ENCODE measurements around the gene HMGB1. TPM values are rescaled to one million over a fixed set of nuclear protein-coding genes. Genes with fewer than 3 reads are reported as not detected.
"Not testable (repeated sequence)": the region's sequence is repeated elsewhere in the genome, so short reads cannot be mapped to it uniquely, and the experiment has no call there.

Gene HMGB1
- polyA plus RNA-seq, 4 donors = 782 to 933 (median 847) TPM

DNA sequence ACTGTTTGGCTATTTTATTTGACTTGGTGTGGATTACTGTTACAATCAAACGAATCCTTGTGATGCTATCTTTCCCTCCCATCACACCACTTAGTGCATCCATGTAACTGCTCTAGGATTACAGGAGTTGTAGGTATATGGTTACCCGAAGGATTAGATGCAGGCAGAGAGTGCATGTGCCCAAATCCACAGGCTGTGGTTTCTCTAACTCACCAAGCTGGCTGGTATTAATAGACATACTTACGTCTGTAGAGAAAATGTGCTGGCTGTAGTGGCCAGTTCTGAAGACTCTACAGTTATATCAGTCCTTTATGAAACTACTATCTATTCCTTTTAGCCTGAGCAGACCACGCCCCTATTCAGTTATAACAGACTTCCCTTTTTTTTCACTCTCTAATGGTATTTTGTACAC lies 1.1 kb upstream of the HMGB1 start:
- no peak for DNase-seq (ENCODE audit: low read depth in 4 of 4, low spot score in 3 of 4)

DNA sequence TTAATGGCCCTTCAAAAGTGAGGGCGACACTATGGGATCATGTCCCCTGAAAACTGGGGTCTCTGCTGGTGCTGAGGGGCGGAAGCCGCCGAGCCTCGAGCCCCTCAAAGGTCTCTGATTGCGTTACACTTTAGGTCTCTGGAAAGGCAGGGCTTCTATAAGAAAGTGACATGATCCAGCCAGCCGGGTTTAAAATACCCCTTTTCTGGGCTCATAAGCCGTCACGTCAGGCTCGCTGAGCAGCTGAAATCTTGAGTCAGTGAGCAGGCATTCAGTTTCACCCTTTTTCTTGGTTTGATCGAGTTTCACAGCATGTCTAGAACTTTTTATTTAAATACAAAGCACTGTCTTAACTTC lies 600 bp upstream of the HMGB1 start:
- no peak for DNase-seq (ENCODE audit: low read depth in 4 of 4, low spot score in 3 of 4)

GRCh38 chr13:30465343-30465592 lies 468 bp downstream of the HMGB1 start:
- DNase-seq (ENCODE audit: low read depth in 4 of 4, low spot score in 3 of 4) = no peak

- peak in 3 of 4 donors; percentile 68 to 74 (median 68) for DNase-seq (ENCODE audit: low read depth in 4 of 4, low spot score in 3 of 4)
These were observed 1.0 kb downstream of the HMGB1 start for GRCh38 chr13:30464496-30465342.

GRCh38 chr13:30463787-30464495 lies 1.8 kb downstream of the HMGB1 start:
- peak in 2 of 4 donors; percentile 48 to 59 for DNase-seq (ENCODE audit: low read depth in 4 of 4, low spot score in 3 of 4)

DNA sequence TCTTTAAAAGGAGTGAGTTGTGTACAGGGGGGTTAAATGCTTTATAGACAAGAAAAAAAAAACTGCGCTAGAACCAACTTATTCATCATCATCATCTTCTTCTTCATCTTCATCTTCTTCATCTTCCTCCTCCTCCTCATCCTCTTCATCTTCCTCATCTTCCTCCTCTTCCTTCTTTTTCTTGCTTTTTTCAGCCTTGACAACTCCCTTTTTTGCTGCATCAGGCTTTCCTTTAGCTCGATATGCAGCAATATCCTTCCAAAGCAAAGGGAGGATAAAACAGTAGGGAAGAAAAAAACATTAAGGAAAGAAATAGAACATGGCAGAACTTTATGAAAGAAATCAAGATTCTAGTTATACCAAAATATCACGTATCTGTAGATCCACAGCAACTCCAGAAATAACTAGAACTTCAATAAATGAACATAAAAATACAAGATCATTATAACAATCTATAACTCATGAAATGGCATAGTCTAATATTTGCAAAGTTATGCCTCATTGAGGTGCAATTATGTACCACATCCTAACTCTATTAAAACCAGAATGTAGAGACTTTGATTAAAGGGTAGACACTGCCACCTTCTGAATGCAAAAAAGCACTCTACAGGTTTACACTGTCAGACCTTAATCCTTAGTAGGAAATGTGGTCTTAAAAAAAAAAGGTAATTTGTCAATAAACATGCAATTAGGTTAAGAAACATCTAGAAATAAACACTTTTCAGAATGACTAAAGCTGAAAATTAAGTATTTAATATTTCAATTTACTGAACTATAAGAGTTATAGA lies 4.3 kb downstream of the HMGB1 start:
- not testable (repeated sequence) for DNase-seq (ENCODE audit: low read depth in 4 of 4, low spot score in 3 of 4)

- DNase-seq (ENCODE audit: low read depth in 4 of 4, low spot score in 3 of 4) = no peak
These were observed 8.3 kb downstream of the HMGB1 start for GRCh38 chr13:30457306-30457891.

- no peak for DNase-seq (ENCODE audit: low read depth in 4 of 4, low spot score in 3 of 4)
These were observed 9.4 kb downstream of the HMGB1 start for GRCh38 chr13:30456290-30456689.

GRCh38 chr13:30454991-30455390 lies 10.7 kb downstream of the HMGB1 start:
- no peak for DNase-seq (ENCODE audit: low read depth in 4 of 4, low spot score in 3 of 4)

DNA sequence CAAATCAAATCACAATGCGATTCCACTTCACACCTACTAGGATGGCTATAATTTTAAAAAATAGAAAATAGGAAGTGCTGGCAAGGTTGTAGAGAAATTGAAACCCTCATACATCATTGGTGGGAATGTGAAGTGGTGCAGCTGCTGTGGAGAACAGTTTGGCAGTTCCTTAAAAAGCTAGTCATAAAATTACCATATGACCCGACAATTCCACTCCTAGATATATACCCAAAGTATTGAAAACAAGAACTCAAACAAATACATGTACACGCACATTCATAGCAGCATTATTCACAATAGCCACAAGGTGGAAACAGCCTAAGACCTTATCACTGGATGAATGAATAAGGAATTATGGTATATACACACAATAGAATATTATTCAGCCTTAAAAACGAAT lies 12.0 kb downstream of the HMGB1 start:
- DNase-seq (ENCODE audit: low read depth in 4 of 4, low spot score in 3 of 4) = no peak

DNA sequence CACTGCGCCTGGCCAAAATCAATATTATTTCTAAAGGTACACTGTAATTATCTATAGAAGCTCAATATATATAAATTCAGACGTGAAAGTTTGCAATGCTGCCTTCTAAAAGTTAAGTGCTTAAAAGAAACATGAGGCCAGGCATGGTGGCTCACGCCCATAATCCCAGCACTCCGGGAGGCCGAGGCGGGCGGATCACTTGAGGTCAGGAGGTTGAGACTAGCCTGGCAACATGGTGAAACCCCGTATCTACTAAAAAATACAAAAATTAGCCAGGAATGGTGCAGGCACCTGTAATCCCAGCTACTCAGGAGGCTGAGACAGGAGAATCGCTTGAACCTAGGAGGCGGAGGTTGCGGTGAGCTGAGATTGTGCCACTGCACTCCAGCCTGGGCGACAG lies 14.3 kb downstream of the HMGB1 start:
- DNase-seq (ENCODE audit: low read depth in 4 of 4, low spot score in 3 of 4) = not testable (repeated sequence)

DNA sequence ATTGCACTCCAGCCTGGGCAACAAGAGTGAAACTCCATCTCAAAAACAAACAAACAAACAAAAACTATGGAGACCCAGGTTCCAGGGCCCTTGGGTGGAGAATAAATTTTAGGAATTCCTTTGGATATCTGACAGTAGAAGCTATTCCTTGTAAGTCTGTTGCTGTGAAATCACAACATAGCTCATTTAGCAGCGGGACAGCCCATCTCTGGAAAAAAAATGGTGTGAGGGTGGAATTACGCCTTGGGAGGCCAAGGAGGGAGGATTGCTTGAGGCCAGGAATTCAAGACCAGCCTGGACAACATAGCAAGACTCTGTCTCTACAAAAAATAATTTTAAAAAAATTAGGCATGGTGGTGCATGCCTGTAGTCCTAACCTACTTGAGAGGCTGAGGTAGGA lies 15.7 kb downstream of the HMGB1 start:
- no peak for DNase-seq (ENCODE audit: low read depth in 4 of 4, low spot score in 3 of 4)

- DNase-seq (ENCODE audit: low read depth in 4 of 4, low spot score in 3 of 4) = no peak
These were observed 17.3 kb downstream of the HMGB1 start for GRCh38 chr13:30448441-30448840.

- no peak for DNase-seq (ENCODE audit: low read depth in 4 of 4, low spot score in 3 of 4)
These were observed 19.6 kb downstream of the HMGB1 start for GRCh38 chr13:30446126-30446500.

DNA sequence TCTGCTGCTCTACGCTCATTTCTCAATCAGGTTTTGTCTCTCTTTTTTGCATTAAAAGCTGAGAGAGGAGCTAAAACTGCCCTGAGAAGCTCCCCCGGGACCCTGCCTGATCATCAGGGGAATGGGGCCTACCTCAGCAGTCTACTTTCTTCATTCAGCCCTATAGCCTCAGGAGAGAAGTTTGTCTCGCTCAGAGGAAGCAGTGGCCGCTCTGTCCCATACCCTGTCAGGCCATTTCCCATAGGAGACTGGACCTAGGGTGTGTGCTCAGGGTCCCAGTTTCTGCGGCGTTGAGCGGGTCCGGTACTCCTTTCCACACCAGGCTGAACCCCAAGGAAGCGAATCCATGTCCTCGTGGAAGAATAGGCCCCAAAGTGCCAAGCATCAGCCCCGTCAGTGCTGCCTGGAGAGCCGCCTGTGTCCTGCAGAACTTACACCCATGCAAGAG lies 21.8 kb downstream of the HMGB1 start:
- no peak for DNase-seq (ENCODE audit: low read depth in 4 of 4, low spot score in 3 of 4)

- DNase-seq (ENCODE audit: low read depth in 4 of 4, low spot score in 3 of 4) = not testable (repeated sequence)
These were observed 22.2 kb downstream of the HMGB1 start for GRCh38 chr13:30443491-30443890.

DNA sequence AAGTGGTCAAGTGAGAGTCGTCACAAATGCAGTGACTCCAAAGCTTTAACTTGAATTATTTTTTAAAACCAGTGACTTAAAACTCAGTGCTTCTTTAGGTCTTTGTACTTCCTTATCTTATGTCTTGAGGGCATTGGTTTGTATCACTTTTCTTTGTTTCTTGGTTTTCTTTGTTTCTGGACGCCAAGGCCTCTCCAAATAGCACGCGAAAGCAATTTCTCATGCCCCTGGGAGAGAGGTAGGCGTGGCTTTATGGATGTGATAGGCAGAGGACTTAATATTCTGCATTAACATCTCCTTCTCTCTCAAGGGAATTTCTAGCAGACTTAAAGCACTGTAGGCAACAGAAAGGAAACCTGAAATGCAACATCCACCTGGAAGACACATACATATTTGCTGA lies 22.8 kb downstream of the HMGB1 start:
- no peak for DNase-seq (ENCODE audit: low read depth in 4 of 4, low spot score in 3 of 4)

DNA sequence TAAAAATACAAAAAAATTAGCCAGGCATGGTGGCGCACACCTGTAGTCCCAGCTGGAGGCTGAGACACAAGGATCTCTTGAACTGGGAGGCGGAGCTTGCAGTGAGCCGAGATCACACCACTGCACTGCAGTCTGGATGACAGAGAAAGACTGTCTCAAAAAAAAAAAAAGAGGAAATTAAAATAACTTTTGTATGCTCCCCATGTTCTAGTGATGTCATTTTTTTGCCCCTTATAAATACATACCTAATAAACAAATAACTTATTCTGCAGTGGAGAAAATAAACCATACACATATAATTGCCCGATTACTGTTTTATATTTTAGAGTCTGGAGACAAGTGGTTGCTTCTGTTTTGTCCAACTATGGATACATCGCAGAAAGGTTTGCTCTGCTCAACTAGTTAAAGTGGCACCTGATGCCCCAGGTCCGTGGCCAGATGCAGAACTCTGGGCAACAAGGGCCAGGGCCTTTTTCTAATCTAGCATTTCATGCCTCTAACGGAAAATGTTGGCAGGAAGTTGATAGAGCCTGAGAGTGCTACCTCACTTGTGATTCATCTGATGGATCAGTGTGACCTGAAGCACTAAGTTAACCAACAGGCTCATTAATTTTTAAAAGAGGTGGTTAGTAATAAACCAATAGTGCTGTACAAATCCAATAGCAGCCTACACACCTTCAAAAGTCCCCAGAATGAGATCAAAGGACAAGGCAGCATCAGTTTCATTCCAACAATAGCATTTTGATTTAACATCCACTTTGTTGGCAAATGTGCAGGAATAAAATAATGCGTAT lies 24.6 kb downstream of the HMGB1 start:
- DNase-seq (ENCODE audit: low read depth in 4 of 4, low spot score in 3 of 4) = no peak

DNA sequence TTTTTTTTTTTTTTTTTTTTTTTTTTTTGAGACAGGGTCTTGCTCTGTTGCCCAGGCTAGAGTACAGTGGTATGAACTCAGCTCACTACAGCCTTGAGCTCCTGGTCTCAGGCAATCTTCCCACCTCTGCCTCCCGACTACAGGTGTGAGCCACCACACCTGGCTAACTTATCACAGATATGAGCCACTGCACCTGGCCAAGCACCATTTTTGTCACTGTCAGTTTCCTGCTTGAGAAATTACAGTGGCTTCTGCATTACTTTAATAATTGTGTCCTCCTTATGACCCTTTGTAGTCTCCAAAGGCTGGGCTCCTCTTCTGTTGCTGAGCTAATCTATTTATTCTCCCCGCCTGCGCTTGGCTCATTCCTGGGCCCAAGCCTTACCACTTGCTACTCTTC lies 27.4 kb downstream of the HMGB1 start:
- DNase-seq (ENCODE audit: low read depth in 4 of 4, low spot score in 3 of 4) = no peak

DNA sequence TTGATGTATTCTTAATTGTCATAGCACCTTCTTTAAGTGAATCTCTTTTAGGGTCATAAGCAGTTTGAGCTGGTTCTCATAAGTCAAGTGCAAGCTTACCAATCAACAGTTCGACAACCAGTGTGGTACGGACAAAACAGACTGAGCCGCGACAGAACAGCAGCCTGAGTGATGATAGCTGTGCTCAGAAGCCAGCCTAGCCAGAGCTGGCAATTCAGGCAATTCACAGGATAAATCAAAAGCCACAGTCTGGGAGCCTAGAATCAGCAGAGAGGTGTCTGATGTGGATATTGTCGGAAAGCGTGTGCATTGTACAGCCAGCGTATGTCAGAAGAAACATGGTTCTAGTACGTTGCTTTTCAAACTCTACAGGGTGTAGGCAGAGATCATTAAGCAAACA lies 28.6 kb downstream of the HMGB1 start:
- no peak for DNase-seq (ENCODE audit: low read depth in 4 of 4, low spot score in 3 of 4)
